ENCODE measurements around the gene BSDC1.
"Not testable (repeated sequence)": the region's sequence is repeated elsewhere in the genome, so short reads cannot be mapped to it uniquely, and the experiment has no call there.

Gene BSDC1

GRCh38 chr1:32394141-32394889 lies at the start of gene BSDC1:
Gene BSDC1 (minus strand): TSS chr1:32394441. CDS start chr1:32394414, 27 bp downstream.
- Mint-ChIP-seq H3K9me3 (peaks cover 11% of the 10 kb centered on the region), H3K27me3 (ENCODE audit: low read depth, poor library complexity) (peaks cover 3% of the 10 kb centered on the region), H3K36me3 (ENCODE audit: low read depth) (peaks cover 15% of the 10 kb centered on the region), H3K4me1 (peaks cover 25% of the 10 kb centered on the region), H3K4me3 (peak within 1 kb of the TSS; percentile 100), H3K27ac (peak within 1 kb of the TSS; percentile 100)
- no peak for TF ChIP-seq CTCF (IDR thresholded peaks at IDR 0.05)
- DNase-seq = peak; percentile 99

- not testable (repeated sequence) for H3K4me3 Mint-ChIP-seq; H3K27ac Mint-ChIP-seq; H3K4me1 Mint-ChIP-seq; DNase-seq; H3K36me3 Mint-ChIP-seq (ENCODE audit: low read depth); H3K9me3 Mint-ChIP-seq
- H3K27me3 Mint-ChIP-seq (ENCODE audit: low read depth, poor library complexity) = peaks cover 10% of the 10 kb centered on the region
These were observed 47.2 kb upstream of the BSDC1 start for GRCh38 chr1:32441467-32441866.

- H3K4me1 Mint-ChIP-seq; H3K36me3 Mint-ChIP-seq (ENCODE audit: low read depth); H3K27ac Mint-ChIP-seq; H3K4me3 Mint-ChIP-seq; H3K9me3 Mint-ChIP-seq; DNase-seq: not testable (repeated sequence)
- peaks cover 10% of the 10 kb centered on the region for H3K27me3 Mint-ChIP-seq (ENCODE audit: low read depth, poor library complexity)
These were observed 44.5 kb upstream of the BSDC1 start for GRCh38 chr1:32438777-32439176.

- Mint-ChIP-seq H3K9me3 (peaks cover 6% of the 10 kb centered on the region), H3K36me3 (ENCODE audit: low read depth) (no peaks in the 10 kb centered on the region), H3K27ac (no peak overlapping the region), H3K4me3 (no peak overlapping the region), H3K27me3 (ENCODE audit: low read depth, poor library complexity) (peaks cover 10% of the 10 kb centered on the region), H3K4me1 (peaks cover 11% of the 10 kb centered on the region)
- no peak for TF ChIP-seq CTCF (IDR thresholded peaks at IDR 0.05)
- no peak for DNase-seq
These were observed 43.9 kb upstream of the BSDC1 start for GRCh38 chr1:32438136-32438535.

GRCh38 chr1:32431736-32432400 lies 37.6 kb upstream of the BSDC1 start:
- H3K27ac Mint-ChIP-seq = no peak overlapping the region
- TF ChIP-seq CTCF (IDR thresholded peaks at IDR 0.05) = no peak
- H3K36me3 Mint-ChIP-seq (ENCODE audit: low read depth) = no peaks in the 10 kb centered on the region
- no peak overlapping the region for H3K4me3 Mint-ChIP-seq
- DNase-seq = no peak
- peaks cover 11% of the 10 kb centered on the region for H3K4me1 Mint-ChIP-seq
- no peaks in the 10 kb centered on the region for H3K27me3 Mint-ChIP-seq (ENCODE audit: low read depth, poor library complexity)
- no peaks in the 10 kb centered on the region for H3K9me3 Mint-ChIP-seq

DNA sequence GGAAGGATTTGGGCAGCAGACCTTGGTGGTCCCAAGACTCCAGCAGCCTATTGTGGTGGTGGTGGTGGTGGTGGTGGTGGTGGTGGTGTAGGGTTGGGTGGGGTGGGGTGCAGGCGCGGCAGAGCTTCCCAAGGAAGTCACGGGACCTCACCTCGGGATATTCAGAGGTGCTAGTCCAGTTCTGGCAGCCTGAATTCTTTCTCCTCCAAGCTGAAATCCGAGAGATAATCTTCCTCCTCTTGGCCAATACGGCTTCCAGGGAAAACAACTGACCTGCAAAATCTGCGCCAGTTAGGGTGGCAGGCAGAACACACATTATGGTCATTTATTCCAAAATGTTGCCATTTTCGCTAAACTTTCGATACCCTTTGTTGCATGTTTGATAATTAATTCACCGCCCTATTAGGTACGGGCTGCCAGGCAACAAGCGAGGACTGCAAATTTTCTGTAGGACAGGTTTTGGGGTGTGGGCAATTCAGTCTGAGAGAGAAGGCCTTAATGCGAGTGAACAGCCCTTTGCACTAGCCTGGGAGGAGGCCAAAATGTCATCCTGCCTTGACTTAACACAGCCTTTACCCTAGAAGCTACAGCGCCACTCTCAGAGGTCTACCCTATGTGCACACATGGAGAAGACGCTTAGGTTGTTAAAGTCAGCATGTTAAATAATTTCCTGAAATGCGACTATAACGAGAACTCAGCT lies 33.2 kb upstream of the BSDC1 start:
- Mint-ChIP-seq H3K36me3 (ENCODE audit: low read depth) (no peaks in the 10 kb centered on the region), H3K27me3 (ENCODE audit: low read depth, poor library complexity) (peaks cover 8% of the 10 kb centered on the region), H3K27ac (no peak overlapping the region), H3K9me3 (no peaks in the 10 kb centered on the region), H3K4me3 (no peak overlapping the region), H3K4me1 (peaks cover 6% of the 10 kb centered on the region)
- TF ChIP-seq CTCF (IDR thresholded peaks at IDR 0.05) = no peak
- no peak for DNase-seq

All from nephron progenitor cell (in vitro differentiated cells).